ENCODE data around the gene GTSF1L.

GTSF1L gene

DNA sequence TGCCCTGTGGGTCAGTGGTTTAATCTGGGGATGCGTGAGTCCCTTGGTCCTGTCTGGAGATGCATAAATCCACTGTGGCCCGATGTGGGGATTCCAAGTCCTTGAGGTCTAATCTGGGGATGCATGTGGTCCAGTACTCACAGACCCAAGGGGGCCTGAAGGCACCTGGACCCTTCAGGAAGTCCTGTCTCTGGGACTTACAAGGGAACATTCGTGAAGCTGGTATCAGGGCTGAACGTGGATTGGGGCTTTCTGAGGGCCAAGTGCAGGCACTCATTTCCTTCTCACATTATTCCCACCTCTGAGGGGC is 25.2 kb upstream of the GTSF1L start:
- Mint-ChIP-seq H3K27me3 (peaks cover 4% of the 10 kb centered on the region), H3K9me3 (peaks cover 8% of the 10 kb centered on the region), H3K4me3 (peak overlapping the region; percentile 30), H3K27ac (peak overlapping the region; percentile 99), H3K4me1 (peaks cover 44% of the 10 kb centered on the region), H3K36me3 (ENCODE audit: low read depth) (peaks cover 14% of the 10 kb centered on the region)
- ATAC-seq: no peak
- DNase-seq: peak; percentile 25

DNA sequence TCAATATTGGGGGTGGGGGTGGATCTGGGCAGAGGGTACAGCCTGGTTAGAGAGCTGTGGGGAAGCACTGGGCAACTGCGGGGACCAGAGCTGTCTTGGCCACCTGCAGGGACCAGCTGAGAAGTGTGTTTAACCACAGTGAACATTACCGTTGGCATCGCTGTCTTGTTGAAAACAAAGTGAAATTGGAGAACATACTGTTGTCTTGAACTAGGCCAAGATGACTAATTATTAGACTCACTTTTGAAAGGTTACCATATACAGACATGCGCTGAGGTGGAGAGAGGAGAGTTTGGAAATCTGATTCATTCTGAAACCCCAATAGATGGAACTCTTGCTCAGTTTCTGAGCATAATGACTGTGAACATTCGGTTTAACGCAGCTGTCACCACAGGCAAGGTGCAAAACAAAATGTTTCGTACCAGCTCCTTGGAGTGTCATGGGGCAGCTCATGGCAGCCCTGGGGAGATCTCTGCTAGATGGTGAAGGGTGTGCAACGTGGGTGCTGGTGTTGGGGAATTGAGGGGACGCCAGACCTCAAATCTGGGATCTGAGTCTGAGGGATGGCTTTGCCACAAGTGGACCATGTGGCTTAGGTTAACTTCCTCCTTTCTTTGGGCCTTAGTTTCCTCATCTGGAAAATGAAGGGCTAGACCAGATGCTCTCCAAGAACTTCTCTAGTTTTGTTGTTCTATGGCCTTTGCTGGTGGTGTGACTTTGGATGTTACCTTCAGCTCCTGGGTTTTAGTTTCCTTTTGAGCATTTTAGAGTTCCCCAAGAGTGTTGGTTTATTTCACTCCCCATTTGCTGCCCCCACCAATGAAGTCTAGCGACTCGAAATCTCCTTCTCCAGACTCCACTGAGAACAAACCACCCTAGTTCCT is 24.6 kb upstream of the GTSF1L start:
- peak; percentile 60 for DNase-seq

DNA sequence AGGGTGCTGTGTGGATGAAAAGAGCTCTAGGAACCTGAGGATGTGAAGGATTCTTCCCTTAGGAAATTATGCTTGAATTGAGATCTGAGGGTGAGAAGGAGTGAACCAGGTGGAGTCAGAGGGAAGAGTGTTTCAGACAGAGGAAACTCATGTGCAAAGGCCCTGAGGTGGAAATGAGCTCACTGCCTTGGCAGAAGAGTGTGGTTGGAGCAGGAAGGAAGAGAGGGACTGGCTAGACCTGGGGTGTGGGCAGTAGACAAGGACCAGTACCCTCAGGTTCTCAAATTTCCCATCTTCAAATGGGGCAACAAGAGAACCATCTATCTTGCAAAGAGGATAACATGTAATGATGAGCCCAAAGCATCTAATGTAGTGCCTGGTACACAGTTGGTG is 24.0 kb upstream of the GTSF1L start:
- ATAC-seq (no peak), DNase-seq (no peak)
- H3K4me1 Mint-ChIP-seq: peaks cover 52% of the 10 kb centered on the region
- H3K4me3 Mint-ChIP-seq: peak overlapping the region; percentile 41
- H3K9me3 Mint-ChIP-seq: peaks cover 8% of the 10 kb centered on the region
- peaks cover 11% of the 10 kb centered on the region for H3K27me3 Mint-ChIP-seq
- H3K36me3 Mint-ChIP-seq (ENCODE audit: low read depth): peaks cover 14% of the 10 kb centered on the region
- H3K27ac Mint-ChIP-seq: peak overlapping the region; percentile 99

More for the DNA sequence above, 24.6 kb upstream of the GTSF1L start:
- peak; percentile 89 for ATAC-seq
- Mint-ChIP-seq H3K9me3 (peaks cover 8% of the 10 kb centered on the region), H3K27ac (peak overlapping the region; percentile 99), H3K4me3 (peak overlapping the region; percentile 41), H3K27me3 (peaks cover 7% of the 10 kb centered on the region), H3K4me1 (peaks cover 48% of the 10 kb centered on the region), H3K36me3 (ENCODE audit: low read depth) (peaks cover 14% of the 10 kb centered on the region)

DNA sequence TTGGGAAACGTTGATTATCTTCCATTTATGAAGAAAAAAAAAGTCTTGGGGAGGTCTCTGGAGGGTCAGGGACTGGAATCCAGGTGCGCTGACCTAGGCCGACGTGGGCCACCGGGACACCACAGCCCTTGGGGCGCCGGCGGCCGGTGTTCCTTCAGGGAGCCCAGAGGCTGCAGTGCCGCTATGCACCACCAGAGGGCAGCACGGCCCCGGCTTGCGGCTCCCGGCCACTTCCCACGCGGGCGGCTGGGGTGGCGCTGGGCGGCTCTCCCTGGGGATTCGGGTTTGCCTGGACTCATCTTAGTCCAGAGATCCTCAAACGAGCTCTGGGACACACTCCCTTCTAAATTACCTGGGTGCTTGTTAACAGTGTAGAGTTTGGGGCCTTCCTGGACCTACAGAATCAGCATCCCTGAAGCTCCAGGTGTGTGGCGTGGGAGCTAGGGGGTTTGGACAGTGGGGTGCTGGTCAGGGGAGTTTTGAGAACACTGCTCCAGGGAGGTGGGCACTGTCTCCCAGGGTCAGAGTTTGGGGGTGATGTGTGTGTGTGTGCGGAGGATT is 23.0 kb upstream of the GTSF1L start:
- peak overlapping the region; percentile 48 for H3K27ac Mint-ChIP-seq
- peaks cover 11% of the 10 kb centered on the region for H3K27me3 Mint-ChIP-seq
- ATAC-seq (no peak), DNase-seq (peak; percentile 96)
- peaks cover 8% of the 10 kb centered on the region for H3K9me3 Mint-ChIP-seq
- peaks cover 53% of the 10 kb centered on the region for H3K4me1 Mint-ChIP-seq
- H3K4me3 Mint-ChIP-seq: no peak overlapping the region
- peaks cover 14% of the 10 kb centered on the region for H3K36me3 Mint-ChIP-seq (ENCODE audit: low read depth)

DNA sequence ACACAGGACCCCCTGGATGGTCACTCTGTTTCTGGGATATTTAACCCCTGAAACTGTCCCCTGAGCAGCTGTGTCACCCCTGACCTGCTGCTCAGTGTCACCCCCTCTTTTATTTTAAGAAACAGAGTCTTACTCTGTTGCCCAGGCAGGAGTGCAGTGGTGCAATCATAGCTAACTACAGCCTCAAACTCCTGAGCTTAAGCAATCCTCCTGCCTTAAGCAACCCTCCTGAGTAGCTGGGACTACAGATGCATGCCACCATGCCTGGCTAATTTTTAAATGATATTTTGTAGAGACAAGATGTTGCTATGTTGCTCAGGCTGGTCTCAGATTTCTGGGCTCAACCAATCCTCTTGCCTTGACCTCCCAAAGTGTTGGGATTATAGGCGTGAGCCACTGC is 21.5 kb upstream of the GTSF1L start:
- peaks cover 7% of the 10 kb centered on the region for H3K36me3 Mint-ChIP-seq (ENCODE audit: low read depth)
- H3K4me1 Mint-ChIP-seq: peaks cover 54% of the 10 kb centered on the region

GRCh38 chr20:43746344-43747137 is 19.7 kb upstream of the GTSF1L start:
- Mint-ChIP-seq H3K4me3 (no peak overlapping the region), H3K27me3 (peaks cover 13% of the 10 kb centered on the region), H3K4me1 (peaks cover 37% of the 10 kb centered on the region), H3K9me3 (peaks cover 3% of the 10 kb centered on the region), H3K27ac (no peak overlapping the region), H3K36me3 (ENCODE audit: low read depth) (no peaks in the 10 kb centered on the region)
- DNase-seq: no peak
- ATAC-seq: no peak

More for the DNA sequence above, 21.5 kb upstream of the GTSF1L start:
- DNase-seq (no peak), ATAC-seq (no peak)
- Mint-ChIP-seq H3K9me3 (peaks cover 3% of the 10 kb centered on the region), H3K27me3 (peaks cover 13% of the 10 kb centered on the region), H3K4me3 (no peak overlapping the region), H3K27ac (no peak overlapping the region)

- H3K4me3 Mint-ChIP-seq: no peak overlapping the region
These were observed 18.3 kb upstream of the GTSF1L start for GRCh38 chr20:43744966-43745730.

GRCh38 chr20:43744151-43744611 is 17.4 kb upstream of the GTSF1L start:
- Mint-ChIP-seq H3K4me1 (peaks cover 15% of the 10 kb centered on the region), H3K27me3 (peaks cover 11% of the 10 kb centered on the region), H3K36me3 (ENCODE audit: low read depth) (no peaks in the 10 kb centered on the region), H3K4me3 (no peak overlapping the region), H3K9me3 (peaks cover 3% of the 10 kb centered on the region), H3K27ac (no peak overlapping the region)
- DNase-seq (peak; percentile 46), ATAC-seq (peak; percentile 94)

More at GRCh38 chr20:43744966-43745730, 18.3 kb upstream of the GTSF1L start:
- DNase-seq (no peak), ATAC-seq (no peak)
- peaks cover 13% of the 10 kb centered on the region for H3K27me3 Mint-ChIP-seq
- peaks cover 24% of the 10 kb centered on the region for H3K4me1 Mint-ChIP-seq
- no peak overlapping the region for H3K27ac Mint-ChIP-seq
- H3K9me3 Mint-ChIP-seq: peaks cover 3% of the 10 kb centered on the region
- no peaks in the 10 kb centered on the region for H3K36me3 Mint-ChIP-seq (ENCODE audit: low read depth)

- Mint-ChIP-seq H3K4me1 (peaks cover 27% of the 10 kb centered on the region), H3K4me3 (no peak overlapping the region), H3K27ac (no peak overlapping the region), H3K27me3 (peaks cover 2% of the 10 kb centered on the region), H3K36me3 (ENCODE audit: low read depth) (no peaks in the 10 kb centered on the region), H3K9me3 (no peaks in the 10 kb centered on the region)
- DNase-seq (no peak), ATAC-seq (no peak)
These were observed 13.8 kb upstream of the GTSF1L start for GRCh38 chr20:43740642-43741041.

- H3K4me3 Mint-ChIP-seq: no peak overlapping the region
- no peak overlapping the region for H3K27ac Mint-ChIP-seq
- H3K4me1 Mint-ChIP-seq: peaks cover 28% of the 10 kb centered on the region
- H3K27me3 Mint-ChIP-seq: peaks cover under 1% of the 10 kb centered on the region
- H3K9me3 Mint-ChIP-seq: no peaks in the 10 kb centered on the region
- DNase-seq (no peak), ATAC-seq (no peak)
- no peaks in the 10 kb centered on the region for H3K36me3 Mint-ChIP-seq (ENCODE audit: low read depth)
These were observed 12.4 kb upstream of the GTSF1L start for GRCh38 chr20:43739148-43739749.

DNA sequence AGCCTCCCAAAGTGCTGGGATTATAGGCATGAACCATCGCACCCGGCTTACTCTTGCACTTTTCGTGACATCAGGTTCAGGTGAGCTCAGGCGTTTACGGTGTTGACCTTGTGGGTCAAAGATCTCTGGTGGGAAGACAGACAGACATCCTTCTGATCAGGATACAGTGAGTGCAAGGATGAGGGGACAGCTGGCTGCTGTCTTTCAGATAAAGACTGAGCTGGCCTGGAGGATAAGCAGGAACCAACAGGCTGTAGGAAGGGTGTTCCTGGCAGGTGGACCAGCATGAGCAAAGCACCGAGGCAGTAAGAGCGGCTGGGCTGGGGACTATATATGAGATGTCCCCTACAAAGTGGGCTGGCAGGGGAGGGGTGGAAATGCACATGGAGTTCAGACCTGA is 11.1 kb upstream of the GTSF1L start:
- no peak overlapping the region for H3K4me3 Mint-ChIP-seq
- DNase-seq (no peak), ATAC-seq (no peak)
- peaks cover 39% of the 10 kb centered on the region for H3K4me1 Mint-ChIP-seq
- H3K36me3 Mint-ChIP-seq (ENCODE audit: low read depth): no peaks in the 10 kb centered on the region
- H3K27me3 Mint-ChIP-seq: no peaks in the 10 kb centered on the region
- H3K9me3 Mint-ChIP-seq: no peaks in the 10 kb centered on the region
- H3K27ac Mint-ChIP-seq: no peak overlapping the region

DNA sequence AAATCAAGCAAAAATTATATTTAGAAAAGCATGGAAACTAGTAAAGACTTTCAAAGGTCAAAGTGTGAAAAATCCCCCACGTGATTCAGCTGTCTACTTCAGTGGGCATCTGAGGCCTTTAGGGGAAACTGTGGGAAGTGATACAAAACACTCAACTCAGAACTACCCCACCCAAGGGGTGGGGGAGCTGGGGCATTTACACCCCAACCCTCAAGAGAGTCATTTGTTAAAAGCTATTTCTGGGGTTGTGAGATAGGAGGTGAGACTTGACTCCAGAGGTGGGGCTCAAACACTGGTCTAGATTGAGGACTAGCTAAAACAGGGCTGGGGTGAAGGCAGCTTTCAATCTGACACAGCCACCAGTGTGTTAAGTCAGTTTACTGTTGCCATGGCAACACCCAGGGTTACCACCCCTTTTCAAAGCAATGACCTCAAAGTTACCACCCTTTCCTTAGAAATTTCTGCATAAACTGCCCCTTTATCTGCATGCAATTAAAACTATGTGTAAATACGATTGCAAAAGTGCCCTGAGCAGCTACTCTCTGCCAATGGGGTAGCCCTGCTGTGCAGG is 9.9 kb upstream of the GTSF1L start:
- Mint-ChIP-seq H3K4me1 (peaks cover 42% of the 10 kb centered on the region), H3K4me3 (no peak overlapping the region), H3K27me3 (no peaks in the 10 kb centered on the region), H3K36me3 (ENCODE audit: low read depth) (no peaks in the 10 kb centered on the region), H3K27ac (peak overlapping the region; percentile 78), H3K9me3 (no peaks in the 10 kb centered on the region)
- ATAC-seq: peak; percentile 95
- DNase-seq: peak; percentile 40

- H3K27ac Mint-ChIP-seq: no peak overlapping the region
- no peaks in the 10 kb centered on the region for H3K36me3 Mint-ChIP-seq (ENCODE audit: low read depth)
- peaks cover 48% of the 10 kb centered on the region for H3K4me1 Mint-ChIP-seq
- H3K9me3 Mint-ChIP-seq: peaks cover 10% of the 10 kb centered on the region
- no peak overlapping the region for H3K4me3 Mint-ChIP-seq
- DNase-seq (no peak), ATAC-seq (no peak)
- H3K27me3 Mint-ChIP-seq: no peaks in the 10 kb centered on the region
These were observed 5.1 kb upstream of the GTSF1L start for GRCh38 chr20:43731927-43732326.

Data from activated naive CD8-positive, alpha-beta T cell treated with anti-CD3 and anti-CD28 coated beads, Interleukin-2, amount 50 U/mL, for 24 hours (primary cell).